GM19467 (cell line): ENCODE results near the gene SH3GLB1.
A peak's percentile ranks its signal among the peaks of the same experiment; 100 is the strongest.

Source experiments
- ATAC-seq: cut with Tn5 transposase; IDR thresholded peaks from one replicate; pipeline ENCODE4 v1.9.1; 2021; ENCODE audit warnings: mild to moderate bottlenecking, moderate library complexity; ENCODE audit not compliant: unreplicated experiment

Gene SH3GLB1

GRCh38 chr1:86731416-86731815 lies 27.0 kb downstream of the SH3GLB1 start:
- no peak for ATAC-seq

- ATAC-seq = no peak
Measured at GRCh38 chr1:86733340-86733739, 29.0 kb downstream of the SH3GLB1 start.

GRCh38 chr1:86739648-86740509 lies 35.5 kb downstream of the SH3GLB1 start:
- peak; percentile 70 for ATAC-seq

GRCh38 chr1:86741947-86742572 lies 37.7 kb downstream of the SH3GLB1 start:
- ATAC-seq = no peak

GRCh38 chr1:86747304-86747703 lies 42.9 kb downstream of the SH3GLB1 start:
- no peak for ATAC-seq

- no peak for ATAC-seq
Measured at GRCh38 chr1:86748622-86749373, 44.4 kb downstream of the SH3GLB1 start.

- ATAC-seq = no peak
Measured at GRCh38 chr1:86750076-86750475, 45.7 kb downstream of the SH3GLB1 start.

GRCh38 chr1:86750530-86750929 lies 46.2 kb downstream of the SH3GLB1 start:
- no peak for ATAC-seq

GRCh38 chr1:86751923-86752322 lies 47.5 kb downstream of the SH3GLB1 start:
- ATAC-seq = no peak

GRCh38 chr1:86753700-86754099 lies 49.3 kb downstream of the SH3GLB1 start:
- no peak for ATAC-seq

GRCh38 chr1:86754265-86754974 lies 50.0 kb downstream of the SH3GLB1 start:
- no peak for ATAC-seq

- ATAC-seq = no peak
Measured at GRCh38 chr1:86756062-86756406, 51.7 kb downstream of the SH3GLB1 start.

- ATAC-seq = no peak
Measured at GRCh38 chr1:86757272-86757984, 53.1 kb downstream of the SH3GLB1 start.

- ATAC-seq = no peak
Measured at GRCh38 chr1:86758570-86758969, 54.2 kb downstream of the SH3GLB1 start.

GRCh38 chr1:86760199-86760598 lies 55.8 kb downstream of the SH3GLB1 start:
- no peak for ATAC-seq

GRCh38 chr1:86762336-86762735 lies 58.0 kb downstream of the SH3GLB1 start:
- no peak for ATAC-seq

GRCh38 chr1:86764523-86764922 lies 60.1 kb downstream of the SH3GLB1 start:
- ATAC-seq = no peak

- ATAC-seq = no peak
Measured at GRCh38 chr1:86765073-86765472, 60.7 kb downstream of the SH3GLB1 start.

GRCh38 chr1:86765674-86766073 lies 61.3 kb downstream of the SH3GLB1 start:
- no peak for ATAC-seq

- ATAC-seq = no peak
Measured at GRCh38 chr1:86768554-86768953, 64.2 kb downstream of the SH3GLB1 start.
